Keratinocyte (primary cell): ENCODE data around the gene RAPGEF4. TPM values are rescaled to one million over a fixed set of nuclear protein-coding genes. Genes with fewer than 3 reads are reported as not detected.

Source experiments
- DNase-seq: peaks from one replicate; pipeline ENCODE4 v3.0.0-alpha.2; 2011; ENCODE audit warnings: low read depth, missing footprints, low spot score
- FAIRE-seq: peaks from 2 replicates; lab custom pipeline; 2011; peaks lifted over from hg19 to GRCh38; lab: Jason Lieb, UNC
- H2AFZ ChIP-seq: 2 replicates; pipeline ENCODE4 v1.6.0; 2012; ENCODE audit warnings: low read length, control low read depth, inconsistent platforms; ENCODE audit not compliant: control insufficient read depth
- H3K27ac ChIP-seq: 2 replicates; pipeline ENCODE4 v1.5.1; 2011; ENCODE audit warnings: low read length; ENCODE audit not compliant: control insufficient read depth, insufficient read depth
- H3K27me3 ChIP-seq: 3 replicates; pipeline ENCODE4 v1.6.0; 2011; ENCODE audit warnings: low read length; ENCODE audit not compliant: control insufficient read depth, insufficient read depth; ENCODE audit errors: extremely low read depth
- H3K36me3 ChIP-seq, 2 experiments: 2 replicates in 1 of 2; 3 replicates in 1 of 2; pipeline ENCODE4 v1.5.1; 2011; ENCODE audit warnings: low read length in 2 of 2, mild to moderate bottlenecking in 1 of 2; ENCODE audit not compliant: control insufficient read depth in 2 of 2, insufficient read depth in 2 of 2; ENCODE audit errors: extremely low read depth in 1 of 2
- H3K4me1 ChIP-seq: 3 replicates; pipeline ENCODE4 v1.5.1; 2011; ENCODE audit warnings: low read length; ENCODE audit not compliant: control insufficient read depth, insufficient read depth; ENCODE audit errors: extremely low read depth
- H3K4me2 ChIP-seq: 3 replicates; pipeline ENCODE4 v1.6.0; 2011; ENCODE audit warnings: low read depth, low read length; ENCODE audit not compliant: control insufficient read depth, insufficient read depth; ENCODE audit errors: extremely low read depth
- H3K4me3 ChIP-seq, 3 experiments: fragments of 200-600 bp in 1 of 3; sonication (generic) in 1 of 3; 2 replicates in 2 of 3; 3 replicates in 1 of 3; pipeline ENCODE4 v1.5.1; 2011 to 2016; ENCODE audit warnings: low read length in 3 of 3, mild to moderate bottlenecking in 3 of 3, control low read depth in 2 of 3, inconsistent platforms in 1 of 3, low read depth in 1 of 3, mixed read lengths in 1 of 3, mixed run types in 1 of 3, moderate library complexity in 1 of 3; ENCODE audit not compliant: control insufficient read depth in 2 of 3, insufficient read depth in 2 of 3; ENCODE audit errors: extremely low read depth in 1 of 3
- H3K79me2 ChIP-seq: 2 replicates; pipeline ENCODE4 v1.6.0; 2012; ENCODE audit warnings: low read length; ENCODE audit not compliant: control insufficient read depth, insufficient read depth
- H3K9ac ChIP-seq: 3 replicates; pipeline ENCODE4 v1.6.0; 2011; ENCODE audit warnings: low read length; ENCODE audit not compliant: control insufficient read depth, insufficient read depth; ENCODE audit errors: extremely low read depth
- H3K9me1 ChIP-seq: 3 replicates; pipeline ENCODE4 v1.6.0; 2011; ENCODE audit warnings: low read length; ENCODE audit not compliant: control insufficient read depth, insufficient read depth; ENCODE audit errors: extremely low read depth
- H3K9me3 ChIP-seq: 2 replicates; pipeline ENCODE4 v1.5.1; 2012; ENCODE audit warnings: low read depth, low read length; ENCODE audit not compliant: control insufficient read depth
- H4K20me1 ChIP-seq: 3 replicates; pipeline ENCODE4 v1.6.0; 2011; ENCODE audit warnings: low read length; ENCODE audit not compliant: control insufficient read depth, insufficient read depth; ENCODE audit errors: extremely low read depth
- EZH2 ChIP-seq: IDR thresholded peaks from one replicate; pipeline ENCODE4 v1.6.1; 2012; ENCODE audit warnings: inconsistent platforms, mild to moderate bottlenecking, low read length, moderate library complexity
- dilution Hi-C: fragments of 300-500 bp; cut with MboI; formaldehyde crosslinking; loops from one replicate; pipeline ENCODE4 v1.7.0; 2020; ENCODE audit warnings: low sequenced_read_pairs; ENCODE audit not compliant: extremely low pct_ligation_motif_present
- polyA plus RNA-seq, 5 experiments: library from polyadenylated mRNA; depleted of rRNA in 3 of 5; stranded (reverse) in 3 of 5; stranded (forward) in 1 of 5; unstranded in 1 of 5; fragments of >200 nt; gene quantifications; 1 replicate in 1 of 5; 2 replicates in 3 of 5; 3 replicates in 1 of 5; pipeline versions ENCODE4 v1.2.1 to v1.2.3, GENCODE V29; 2011 to 2012; ENCODE audit warnings: missing spikeins in 2 of 5, low read depth in 1 of 5, low replicate concordance in 1 of 5
- TF ChIP-seq, protein P1 (sequence below), 3 experiments: IDR thresholded peaks in 1 of 3; conservative IDR thresholded peaks in 1 of 3; optimal IDR thresholded peaks in 1 of 3; 2 replicates in 2 of 3; 3 replicates in 1 of 3; pipeline versions ENCODE3 to v1.5.1; 2011; ENCODE audit warnings: low read length in 3 of 3, mild to moderate bottlenecking in 3 of 3, moderate library complexity in 2 of 3, control low read depth in 1 of 3, inconsistent platforms in 1 of 3; ENCODE audit not compliant: insufficient read depth in 2 of 3; ENCODE audit errors: extremely low read depth in 1 of 3

The RAPGEF4 gene
- polyA plus RNA-seq, 1 donor (not counting 4 experiments of a cell fraction or from before 2014, with no cell fraction given), result 1.6 TPM

DNA sequence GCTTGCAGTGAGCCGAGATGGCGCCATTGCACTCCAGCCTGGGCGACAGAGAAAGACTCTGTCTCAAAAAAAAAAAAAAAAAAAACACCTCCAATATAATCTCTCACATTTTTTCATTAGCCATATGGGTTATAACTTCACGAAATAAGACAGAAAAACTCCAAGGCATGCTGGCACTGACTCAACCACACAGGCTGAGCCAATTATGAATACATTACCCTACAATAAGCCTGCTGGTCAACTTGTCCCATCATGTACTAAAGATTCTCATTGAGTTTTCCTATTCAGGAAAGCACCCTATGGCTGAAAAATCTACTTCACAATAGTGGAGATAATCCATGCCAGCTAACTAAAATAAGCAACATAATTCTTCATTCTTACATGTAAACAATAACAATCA, 327.2 kb downstream of the RAPGEF4 start:
- TF ChIP-seq, protein P1, sequence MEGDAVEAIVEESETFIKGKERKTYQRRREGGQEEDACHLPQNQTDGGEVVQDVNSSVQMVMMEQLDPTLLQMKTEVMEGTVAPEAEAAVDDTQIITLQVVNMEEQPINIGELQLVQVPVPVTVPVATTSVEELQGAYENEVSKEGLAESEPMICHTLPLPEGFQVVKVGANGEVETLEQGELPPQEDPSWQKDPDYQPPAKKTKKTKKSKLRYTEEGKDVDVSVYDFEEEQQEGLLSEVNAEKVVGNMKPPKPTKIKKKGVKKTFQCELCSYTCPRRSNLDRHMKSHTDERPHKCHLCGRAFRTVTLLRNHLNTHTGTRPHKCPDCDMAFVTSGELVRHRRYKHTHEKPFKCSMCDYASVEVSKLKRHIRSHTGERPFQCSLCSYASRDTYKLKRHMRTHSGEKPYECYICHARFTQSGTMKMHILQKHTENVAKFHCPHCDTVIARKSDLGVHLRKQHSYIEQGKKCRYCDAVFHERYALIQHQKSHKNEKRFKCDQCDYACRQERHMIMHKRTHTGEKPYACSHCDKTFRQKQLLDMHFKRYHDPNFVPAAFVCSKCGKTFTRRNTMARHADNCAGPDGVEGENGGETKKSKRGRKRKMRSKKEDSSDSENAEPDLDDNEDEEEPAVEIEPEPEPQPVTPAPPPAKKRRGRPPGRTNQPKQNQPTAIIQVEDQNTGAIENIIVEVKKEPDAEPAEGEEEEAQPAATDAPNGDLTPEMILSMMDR (optimal IDR thresholded peaks at IDR 0.05 in 1 of 3, IDR thresholded peaks at IDR 0.05 in 1 of 3, conservative IDR thresholded peaks at IDR 0.05 in 1 of 3; ENCODE audit: extremely low read depth in 1 of 3, insufficient read depth in 2 of 3, low read length in 3 of 3), result no peak
- no peak for TF ChIP-seq EZH2
- no peaks in the 10 kb centered on the region for H4K20me1 ChIP-seq
- no peaks in the 10 kb centered on the region for H3K9me3 ChIP-seq
- FAIRE-seq (peak; percentile 98), DNase-seq (peak; percentile 35)
- H3K27ac ChIP-seq, result peak overlapping the region; percentile 64
- dilution Hi-C loops, result no loop called here
- H3K9ac ChIP-seq, result no peak overlapping the region
- no peaks in the 10 kb centered on the region for H3K79me2 ChIP-seq
- no peak overlapping the region for H2AFZ ChIP-seq
- peak overlapping the region; percentile 40 for H3K4me2 ChIP-seq
- no peaks in the 10 kb centered on the region for H3K36me3 ChIP-seq
- peaks cover 14% of the 10 kb centered on the region for H3K4me1 ChIP-seq
- no peak overlapping the region for H3K4me3 ChIP-seq
- no peaks in the 10 kb centered on the region for H3K9me1 ChIP-seq
- no peaks in the 10 kb centered on the region for H3K27me3 ChIP-seq

DNA sequence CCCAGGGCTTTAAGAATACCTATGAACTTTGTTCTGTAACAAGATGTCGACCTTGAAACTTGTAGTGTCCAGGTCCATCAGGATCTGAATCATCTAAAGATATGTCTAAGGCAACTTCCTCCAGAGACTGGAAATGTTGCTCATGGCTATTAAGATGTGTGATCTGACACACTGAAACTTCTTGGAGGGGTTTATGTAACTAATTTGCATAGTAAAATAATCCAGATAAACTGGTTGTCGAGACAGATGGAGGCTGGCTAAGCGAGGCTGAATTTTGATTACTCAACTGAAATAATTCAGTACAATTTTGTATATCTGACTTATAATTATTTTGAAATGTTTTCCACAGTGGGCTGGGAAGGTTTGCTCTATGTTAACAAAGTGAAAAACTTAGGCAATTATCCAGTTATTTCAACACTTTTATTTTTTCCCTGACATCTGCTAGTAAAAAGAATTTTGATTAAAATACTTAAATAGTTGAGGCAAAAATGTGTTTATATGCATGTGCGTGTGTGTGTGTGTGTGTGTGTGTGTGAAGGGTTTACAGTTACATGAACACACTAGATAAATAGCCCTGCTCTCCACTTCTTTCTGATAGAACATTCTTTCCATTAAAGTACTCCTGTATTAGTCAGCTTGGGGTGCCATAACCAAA, 328.6 kb downstream of the RAPGEF4 start:
- dilution Hi-C loops, result no loop called here
- H3K4me1 ChIP-seq, result peaks cover 14% of the 10 kb centered on the region
- H4K20me1 ChIP-seq, result no peaks in the 10 kb centered on the region
- no peaks in the 10 kb centered on the region for H3K27me3 ChIP-seq
- no peaks in the 10 kb centered on the region for H3K9me1 ChIP-seq
- FAIRE-seq (no peak), DNase-seq (no peak)
- no peak overlapping the region for H3K9ac ChIP-seq
- H3K9me3 ChIP-seq, result no peaks in the 10 kb centered on the region
- peak overlapping the region; percentile 60 for H3K27ac ChIP-seq
- H2AFZ ChIP-seq, result peak overlapping the region; percentile 62
- H3K79me2 ChIP-seq, result no peaks in the 10 kb centered on the region
- peak overlapping the region; percentile 18 for H3K4me2 ChIP-seq
- no peak overlapping the region for H3K4me3 ChIP-seq
- no peaks in the 10 kb centered on the region for H3K36me3 ChIP-seq
- TF ChIP-seq EZH2, result no peak
- TF ChIP-seq, protein P1 (optimal IDR thresholded peaks at IDR 0.05 in 1 of 3, IDR thresholded peaks at IDR 0.05 in 1 of 3, conservative IDR thresholded peaks at IDR 0.05 in 1 of 3; ENCODE audit: extremely low read depth in 1 of 3, insufficient read depth in 2 of 3, low read length in 3 of 3), result no peak
